ENCODE measurements around the gene MMP24.

GRCh38 chr20:35279040-35279439 lies 52.5 kb downstream of the MMP24 start:
- TF ChIP-seq POLR2A (IDR thresholded peaks at IDR 0.05): no peak
- TF ChIP-seq CTCF (IDR thresholded peaks at IDR 0.05): no peak

All from prostate gland (tissue), 2 donors.